NB4 (cell line): ENCODE measurements around the gene PCSK6.

Experiments
- CTCF ChIP-seq: IDR thresholded peaks from one replicate; pipeline ENCODE4 v1.5.1; 2012; ENCODE audit warnings: low read depth, low read length
- POLR2A ChIP-seq: IDR thresholded peaks from 2 replicates; pipeline ENCODE4 v1.6.1; 2011; ENCODE audit warnings: mild to moderate bottlenecking; ENCODE audit not compliant: insufficient read length; ENCODE audit errors: extremely low read depth
- TF ChIP-seq, protein P1 (sequence below): IDR thresholded peaks from 2 replicates; pipeline ENCODE4 v1.6.1; 2011; ENCODE audit warnings: low read depth, low read length

- TF ChIP-seq CTCF (no peak), POLR2A (no peak)
- TF ChIP-seq, protein P1, sequence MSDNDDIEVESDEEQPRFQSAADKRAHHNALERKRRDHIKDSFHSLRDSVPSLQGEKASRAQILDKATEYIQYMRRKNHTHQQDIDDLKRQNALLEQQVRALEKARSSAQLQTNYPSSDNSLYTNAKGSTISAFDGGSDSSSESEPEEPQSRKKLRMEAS = no peak
Observed at GRCh38 chr15:101531170-101531569, 41.7 kb upstream of the PCSK6 start.
